Breast epithelium (tissue), 4 donors: ENCODE results near the gene RSBN1L. TPM values are rescaled to one million over a fixed set of nuclear protein-coding genes. Genes with fewer than 3 reads are reported as not detected.

Source experiments
- DNase-seq, 2 donors: peaks; one replicate each; pipeline ENCODE4 v3.0.0-alpha.2; 2019; ENCODE audit warnings: low spot score in 2 of 2
- H3K27ac ChIP-seq, 2 donors: fragments of 200-600 bp; sonication (generic) in 1 of 2; one replicate each; pipeline ENCODE4 v1.5.1; 2016 to 2019; ENCODE audit warnings: mild to moderate bottlenecking in 1 of 2
- H3K27me3 ChIP-seq, 2 donors: fragments of 200-600 bp; sonication (generic) in 1 of 2; one replicate each; pipeline versions ENCODE4 v1.5.1 to v1.6.0; 2017 to 2019; ENCODE audit warnings: control low read depth in 1 of 2, mild to moderate bottlenecking in 1 of 2
- H3K36me3 ChIP-seq: fragments of 200-600 bp; one replicate; pipeline ENCODE4 v1.5.1; 2019
- H3K4me1 ChIP-seq, 2 donors: fragments of 200-600 bp; sonication (generic); one replicate each; pipeline ENCODE4 v1.5.1; 2016 to 2019; ENCODE audit warnings: control low read depth in 1 of 2
- H3K4me3 ChIP-seq, 3 donors: fragments of 200-600 bp; sonication (generic); 1 replicate in 2 of 3; 2 replicates in 1 of 3; pipeline ENCODE4 v1.5.1; 2016 to 2019; ENCODE audit warnings: mild to moderate bottlenecking in 3 of 3, moderate library complexity in 2 of 3
- H3K9me3 ChIP-seq, 2 donors: fragments of 200-600 bp; sonication (generic) in 1 of 2; one replicate each; pipeline ENCODE4 v1.5.1; 2016 to 2019; ENCODE audit warnings: control low read depth in 1 of 2
- POLR2A ChIP-seq: fragments of 450-650 bp; IDR thresholded peaks from one replicate; pipeline ENCODE4 v1.6.1; 2016; ENCODE audit warnings: antibody characterized with exemption, mild to moderate bottlenecking, moderate library complexity
- POLR2AphosphoS5 ChIP-seq, 3 donors: sonication (generic); formaldehyde crosslinking; IDR thresholded peaks; one replicate each; pipeline ENCODE4 v1.6.1; 2017; ENCODE audit warnings: antibody characterized with exemption in 3 of 3
- intact Hi-C: fragments of 100-400 bp; cut with DNase I; formaldehyde crosslinking; loops from one replicate; pipeline ENCODE4 v1.15.1; 2023; ENCODE audit warnings: low total_unique reads
- total RNA-seq, 3 donors: library from RNA; depleted of rRNA; stranded (reverse); fragments of >200 nt; gene quantifications; one replicate each; pipeline ENCODE4 v1.1.0, GENCODE V29; 2016
- TF ChIP-seq, protein P1 (sequence below), 3 donors: fragments of 450-650 bp; IDR thresholded peaks; one replicate each; pipeline ENCODE4 v1.5.1; 2016 to 2017; ENCODE audit warnings: antibody characterized with exemption in 3 of 3, mild to moderate bottlenecking in 3 of 3, moderate library complexity in 3 of 3

Gene RSBN1L
- total RNA-seq, 3 donors from 2014 or later: 13.9 to 34.5 (median 29.8) TPM

DNA sequence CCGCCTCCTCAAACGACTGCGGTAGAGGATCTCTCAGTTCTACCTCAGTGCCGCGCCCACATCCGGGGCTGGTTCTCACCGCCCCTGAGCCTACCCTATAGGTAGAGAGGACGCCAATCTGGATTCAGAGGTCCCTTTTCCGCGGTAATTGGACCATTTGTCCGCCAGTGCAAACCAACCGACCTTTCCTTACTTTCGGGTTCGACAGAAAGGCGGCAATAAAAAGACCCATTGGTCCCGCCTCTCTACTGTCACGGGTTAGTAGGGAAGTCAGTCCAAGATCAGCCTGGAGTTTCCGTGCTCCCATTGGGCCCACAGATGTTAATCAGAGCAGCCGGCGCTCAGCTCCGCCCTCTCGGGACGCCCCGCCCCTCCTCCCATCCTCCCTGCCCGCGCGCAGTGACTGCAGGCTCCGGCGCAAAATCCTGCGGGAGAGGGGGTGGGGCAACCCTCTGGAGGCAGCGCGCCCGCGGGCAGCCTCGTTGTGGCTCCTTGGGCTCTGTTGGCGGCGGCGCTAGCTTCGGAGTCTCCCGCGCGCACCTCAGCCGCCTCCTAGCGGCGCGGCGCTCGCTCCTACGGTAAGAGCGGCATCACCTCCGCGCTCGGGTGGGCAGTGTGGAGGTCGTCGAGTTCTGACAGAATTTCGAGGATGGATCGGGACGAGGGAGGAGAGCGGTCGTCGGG is 102.3 kb downstream of the RSBN1L start, which contains the start of the genes PHTF2 and TMEM60:
Gene PHTF2, plus strand, starts transcription at position 380 of the 684 bp plus-strand sequence.
Gene TMEM60, minus strand, starts transcription at position 41 of the 684 bp plus-strand sequence. CDS start 4,061 bp downstream, outside the sequence.
- intact Hi-C loops: no loop called here
- peaks cover 0 to 6% of the 10 kb centered on the region in 2 donors for H3K4me1 ChIP-seq
- peak in 2 of 3 donors; percentile 76 to 77 for TF ChIP-seq POLR2AphosphoS5 (IDR thresholded peaks at IDR 0.05)
- TF ChIP-seq, protein P1, sequence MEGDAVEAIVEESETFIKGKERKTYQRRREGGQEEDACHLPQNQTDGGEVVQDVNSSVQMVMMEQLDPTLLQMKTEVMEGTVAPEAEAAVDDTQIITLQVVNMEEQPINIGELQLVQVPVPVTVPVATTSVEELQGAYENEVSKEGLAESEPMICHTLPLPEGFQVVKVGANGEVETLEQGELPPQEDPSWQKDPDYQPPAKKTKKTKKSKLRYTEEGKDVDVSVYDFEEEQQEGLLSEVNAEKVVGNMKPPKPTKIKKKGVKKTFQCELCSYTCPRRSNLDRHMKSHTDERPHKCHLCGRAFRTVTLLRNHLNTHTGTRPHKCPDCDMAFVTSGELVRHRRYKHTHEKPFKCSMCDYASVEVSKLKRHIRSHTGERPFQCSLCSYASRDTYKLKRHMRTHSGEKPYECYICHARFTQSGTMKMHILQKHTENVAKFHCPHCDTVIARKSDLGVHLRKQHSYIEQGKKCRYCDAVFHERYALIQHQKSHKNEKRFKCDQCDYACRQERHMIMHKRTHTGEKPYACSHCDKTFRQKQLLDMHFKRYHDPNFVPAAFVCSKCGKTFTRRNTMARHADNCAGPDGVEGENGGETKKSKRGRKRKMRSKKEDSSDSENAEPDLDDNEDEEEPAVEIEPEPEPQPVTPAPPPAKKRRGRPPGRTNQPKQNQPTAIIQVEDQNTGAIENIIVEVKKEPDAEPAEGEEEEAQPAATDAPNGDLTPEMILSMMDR (IDR thresholded peaks at IDR 0.05): peak in 2 of 3 donors; percentile 37 to 48
- peak; percentile 62 for TF ChIP-seq POLR2A

DNA sequence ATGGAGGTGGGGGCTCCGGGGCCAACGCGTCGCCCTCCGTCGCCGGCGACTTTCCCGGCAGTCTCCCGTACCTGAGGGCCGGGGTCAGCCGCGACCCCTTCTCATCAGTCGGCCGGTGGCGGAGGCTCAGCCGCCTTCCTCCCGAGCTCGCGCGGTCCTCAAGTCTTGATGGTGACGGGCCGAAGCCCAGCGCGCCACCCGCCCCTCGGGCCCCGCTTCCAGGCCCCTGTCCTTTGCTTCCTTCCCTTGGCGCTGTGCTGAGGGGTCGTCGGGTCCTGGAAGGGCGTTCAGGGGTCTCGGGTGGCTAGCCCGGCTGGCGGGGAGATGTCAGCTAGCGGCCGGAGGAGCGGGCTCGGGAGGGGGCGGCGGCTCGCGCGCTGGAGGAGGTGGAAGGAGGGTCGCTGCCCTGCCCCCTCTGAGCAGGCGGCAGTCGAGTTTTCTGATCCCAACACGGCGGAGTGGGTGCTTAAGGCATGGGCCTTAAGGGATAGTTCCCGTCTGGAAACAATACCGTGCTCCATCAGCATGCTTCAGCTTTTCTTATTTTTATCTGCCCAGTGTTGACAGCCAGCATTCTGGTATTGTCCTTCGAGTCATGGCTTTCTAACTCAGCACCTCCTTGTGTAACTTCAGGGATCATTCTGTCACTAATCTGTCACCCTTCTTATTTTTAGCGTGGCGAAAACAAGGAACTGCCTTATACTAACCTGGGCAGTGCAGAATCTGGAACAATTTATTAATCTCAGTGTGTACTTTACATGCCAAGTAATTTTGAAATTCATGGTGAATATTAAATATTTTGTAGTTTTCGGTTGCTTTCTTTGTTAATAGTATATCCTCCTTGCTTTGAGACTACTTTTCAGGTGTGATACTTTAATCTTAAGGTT is 103.1 kb downstream of the RSBN1L start:
- H3K27me3 ChIP-seq: no peaks in the 10 kb centered on the region
- H3K36me3 ChIP-seq: no peaks in the 10 kb centered on the region
- H3K4me3 ChIP-seq: peak overlapping the region; percentile 76 to 90 (median 79)
- DNase-seq: peak in 1 of 2 donors; percentile 55
- TF ChIP-seq POLR2A (no peak), POLR2AphosphoS5 (IDR thresholded peaks at IDR 0.05) (no peak)
- TF ChIP-seq, protein P1 (IDR thresholded peaks at IDR 0.05): no peak
- H3K4me1 ChIP-seq: peaks cover 0 to 6% of the 10 kb centered on the region in 2 donors
- intact Hi-C loops: no loop called here
- H3K27ac ChIP-seq: peak overlapping the region; percentile 84 to 93
- H3K9me3 ChIP-seq: no peaks in the 10 kb centered on the region

More for the DNA sequence above, 102.3 kb downstream of the RSBN1L start, which contains the start of the genes PHTF2 and TMEM60:
- peak; percentile 97 to 98 for DNase-seq
- H3K4me3 ChIP-seq: peak within 1 kb of the TSS; percentile 76 to 90 (median 79)
- H3K36me3 ChIP-seq: no peaks in the 10 kb centered on the region
- peak within 1 kb of the TSS; percentile 84 to 93 for H3K27ac ChIP-seq
- no peaks in the 10 kb centered on the region for H3K27me3 ChIP-seq
- H3K9me3 ChIP-seq: no peaks in the 10 kb centered on the region

DNA sequence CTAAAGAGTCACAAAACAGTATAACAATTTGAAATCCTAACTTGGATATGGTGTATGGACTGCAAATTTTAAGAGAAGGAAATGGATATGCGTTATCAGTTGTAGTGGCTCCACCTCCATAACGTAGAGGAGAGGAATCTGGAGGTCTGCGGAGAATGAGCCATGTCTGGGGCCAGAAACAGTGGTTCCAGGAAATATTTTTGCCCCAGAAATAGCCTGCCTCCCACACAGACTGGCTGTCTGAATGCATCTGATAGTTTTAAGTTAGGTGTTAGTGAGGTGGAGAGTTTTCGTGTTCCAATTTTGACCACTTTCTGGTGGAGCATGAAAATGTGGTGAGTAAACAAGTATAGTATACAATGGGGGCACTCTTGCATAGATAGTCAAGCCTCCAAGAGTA is 103.9 kb downstream of the RSBN1L start:
- TF ChIP-seq POLR2A (no peak), POLR2AphosphoS5 (IDR thresholded peaks at IDR 0.05) (no peak)
- TF ChIP-seq, protein P1 (IDR thresholded peaks at IDR 0.05): no peak
- peak overlapping the region in 1 of 3 donors; percentile 90 for H3K4me3 ChIP-seq
- intact Hi-C loops: no loop called here
- no peaks in the 10 kb centered on the region for H3K36me3 ChIP-seq
- H3K9me3 ChIP-seq: no peaks in the 10 kb centered on the region
- no peak overlapping the region for H3K27ac ChIP-seq
- H3K4me1 ChIP-seq: peaks cover 0 to 6% of the 10 kb centered on the region in 2 donors
- H3K27me3 ChIP-seq: no peaks in the 10 kb centered on the region
- no peak for DNase-seq

DNA sequence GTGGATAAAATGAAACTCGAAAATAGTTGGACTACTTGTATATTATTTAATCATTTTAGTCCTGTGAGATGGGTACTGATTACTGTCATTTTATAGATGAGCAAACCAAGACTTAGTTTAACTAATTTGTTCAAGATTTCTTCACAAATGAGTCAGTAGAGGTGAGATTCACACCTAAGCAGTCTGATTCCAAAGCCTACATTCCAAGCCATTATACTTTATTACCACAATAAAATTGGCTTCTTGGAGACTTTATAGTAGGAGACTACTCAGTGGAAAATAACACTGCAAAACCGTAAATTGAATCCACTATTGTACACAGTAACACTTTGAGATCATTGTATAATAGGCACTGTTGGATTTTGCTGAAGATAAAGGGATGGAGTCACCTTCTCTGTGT is 104.5 kb downstream of the RSBN1L start:
- Histone ChIP-seq H3K27me3 (no peaks in the 10 kb centered on the region), H3K4me3 (no peak overlapping the region), H3K36me3 (no peaks in the 10 kb centered on the region), H3K27ac (no peak overlapping the region), H3K9me3 (peaks cover 0 to under 1% of the 10 kb centered on the region in 2 donors), H3K4me1 (peaks cover 0 to 6% of the 10 kb centered on the region in 2 donors)
- DNase-seq: no peak
- no peak for TF ChIP-seq POLR2AphosphoS5 (IDR thresholded peaks at IDR 0.05)
- no peak for TF ChIP-seq POLR2A
- TF ChIP-seq, protein P1 (IDR thresholded peaks at IDR 0.05): no peak
- intact Hi-C loops: no loop called here
